ENCODE measurements around the gene GLT8D1.
"Not testable (repeated sequence)": the region's sequence is repeated elsewhere in the genome, so short reads cannot be mapped to it uniquely, and the experiment has no call there.

GLT8D1 gene

GRCh38 chr3:52679811-52680210 lies 25.8 kb downstream of the GLT8D1 start:
- no peak for DNase-seq (ENCODE audit: low read depth)

GRCh38 chr3:52679199-52679538 lies 26.4 kb downstream of the GLT8D1 start:
- DNase-seq (ENCODE audit: low read depth), result no peak

GRCh38 chr3:52678265-52679198 lies 27.1 kb downstream of the GLT8D1 start:
- no peak for DNase-seq (ENCODE audit: low read depth)

- not testable (repeated sequence) for DNase-seq (ENCODE audit: low read depth)
Measured at GRCh38 chr3:52676201-52676600, 29.4 kb downstream of the GLT8D1 start.

DNA sequence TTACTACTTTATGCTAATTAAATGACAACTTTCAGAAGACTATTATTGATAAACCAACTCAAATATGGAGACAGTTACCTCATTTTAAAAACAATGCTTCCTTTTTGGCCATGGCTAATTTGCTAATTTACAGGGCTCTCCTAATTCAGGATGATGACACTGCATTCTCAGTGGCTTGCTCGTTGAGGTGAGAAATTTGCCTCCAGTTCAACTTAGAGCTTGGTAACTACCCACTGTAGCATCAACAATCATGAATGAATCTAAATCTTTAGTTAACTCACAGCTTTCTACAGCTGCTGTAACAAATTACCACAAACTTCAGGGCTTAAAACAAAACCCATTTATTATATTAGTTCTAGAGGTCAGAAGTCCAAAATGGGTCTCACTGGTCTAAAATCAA lies 33.9 kb downstream of the GLT8D1 start:
- DNase-seq (ENCODE audit: low read depth), result no peak

- no peak for DNase-seq (ENCODE audit: low read depth)
Measured at GRCh38 chr3:52670621-52671521, 34.7 kb downstream of the GLT8D1 start.

DNA sequence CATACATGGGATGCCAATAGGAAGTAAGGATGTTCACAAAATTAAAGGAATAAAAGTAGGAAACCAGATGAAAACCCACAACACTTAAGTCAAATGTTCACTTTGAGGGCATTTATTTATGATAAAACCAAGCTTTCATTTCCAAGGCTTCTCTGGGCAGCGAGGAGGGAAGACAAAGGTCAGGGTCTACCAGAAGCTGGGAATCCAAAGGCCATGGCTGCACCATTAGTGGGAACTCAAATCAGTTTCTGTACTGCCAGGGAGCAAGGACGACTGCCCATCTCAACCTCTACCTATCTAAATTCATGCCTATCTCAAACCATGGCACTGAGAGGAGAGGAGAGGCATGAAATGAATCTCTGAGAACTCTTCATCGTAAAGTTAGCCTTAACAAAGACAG lies 42.5 kb downstream of the GLT8D1 start:
- no peak for DNase-seq (ENCODE audit: low read depth)

DNA sequence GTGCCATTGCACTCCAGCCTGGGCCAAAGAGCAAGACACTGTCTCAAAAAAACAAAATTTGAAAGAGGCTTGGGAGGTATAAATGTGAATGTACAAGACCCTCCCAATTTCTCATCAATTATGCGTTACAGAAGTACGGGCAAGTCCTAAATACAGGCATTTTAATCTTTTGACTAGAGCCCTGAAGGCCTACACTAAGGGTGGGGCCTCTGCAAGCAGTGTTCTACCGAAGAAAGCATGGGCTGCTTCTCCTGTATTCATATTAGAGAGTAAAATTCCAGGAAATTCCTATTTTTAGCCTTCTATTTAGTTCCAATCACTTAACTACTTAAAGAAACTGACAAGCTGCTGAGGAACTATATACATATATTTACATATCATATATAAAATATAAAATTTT lies 45.5 kb downstream of the GLT8D1 start:
- DNase-seq (ENCODE audit: low read depth), result no peak

DNA sequence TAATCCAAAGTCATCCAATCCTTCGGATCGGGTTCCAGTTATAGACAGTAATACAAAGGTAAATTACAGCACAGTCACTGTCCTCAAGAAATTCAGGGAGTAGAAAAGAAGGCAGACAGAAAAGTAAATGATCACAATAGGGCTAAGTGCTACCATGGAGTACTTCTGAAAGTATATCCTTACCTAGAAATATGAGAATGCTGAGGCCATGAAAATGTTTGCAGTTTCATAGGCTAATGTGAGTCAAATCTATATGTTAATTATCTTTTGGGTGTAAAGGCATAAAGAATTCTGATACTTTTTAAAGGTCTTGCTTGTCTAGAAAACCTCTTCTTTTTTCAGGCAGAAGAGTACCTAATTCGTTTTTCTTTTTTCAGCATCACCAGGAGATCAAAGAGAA lies 49.7 kb downstream of the GLT8D1 start:
- DNase-seq (ENCODE audit: low read depth), result no peak

- DNase-seq (ENCODE audit: low read depth), result no peak
Measured at GRCh38 chr3:52651592-52651991, 54.0 kb downstream of the GLT8D1 start.

GRCh38 chr3:52650439-52650838 lies 55.2 kb downstream of the GLT8D1 start:
- no peak for DNase-seq (ENCODE audit: low read depth)

GRCh38 chr3:52649461-52650210 lies 56.0 kb downstream of the GLT8D1 start:
- no peak for DNase-seq (ENCODE audit: low read depth)

- no peak for DNase-seq (ENCODE audit: low read depth)
Measured at GRCh38 chr3:52645549-52645948, 60.0 kb downstream of the GLT8D1 start.
